Activated gamma-delta T cell treated with Interleukin-2 at 50 U/mL for 16 hours (primary cell): ENCODE data around the gene PROZ.
A peak's percentile ranks its signal among the peaks of the same experiment; 100 is the strongest.

ENCODE experiments used
- DNase-seq: peaks from one replicate; pipeline ENCODE4 v3.0.0-alpha.2; 2020

PROZ gene

GRCh38 chr13:113209336-113209758 is 50.9 kb downstream of the PROZ start, which contains the start of gene CUL4A:
Gene CUL4A, plus strand, starts transcription at chr13:113209613. Its CDS starts 15 bp downstream, at chr13:113209628.
- DNase-seq, result peak; percentile 59

GRCh38 chr13:113209759-113210421 is 51.4 kb downstream of the PROZ start:
- peak; percentile 67 for DNase-seq

GRCh38 chr13:113210833-113211232 is 52.4 kb downstream of the PROZ start:
- no peak for DNase-seq

- no peak for DNase-seq
Measured at GRCh38 chr13:113211774-113212173, 53.3 kb downstream of the PROZ start.

GRCh38 chr13:113216254-113217048 is 58.0 kb downstream of the PROZ start:
- DNase-seq, result no peak

GRCh38 chr13:113218586-113218985 is 60.1 kb downstream of the PROZ start:
- DNase-seq, result no peak

- DNase-seq, result no peak
Measured at GRCh38 chr13:113219256-113219940, 61.0 kb downstream of the PROZ start.

GRCh38 chr13:113220141-113220598 is 61.7 kb downstream of the PROZ start:
- no peak for DNase-seq

- peak; percentile 17 for DNase-seq
Measured at GRCh38 chr13:113220877-113221276, 62.4 kb downstream of the PROZ start.
